ENCODE results near the gene NCF4. TPM values are rescaled to one million over a fixed set of nuclear protein-coding genes. Genes with fewer than 3 reads are reported as not detected.

NCF4 gene
- total RNA-seq, 4 donors from 2014 or later, result 4.4 to 175 (median 13.0) TPM

DNA sequence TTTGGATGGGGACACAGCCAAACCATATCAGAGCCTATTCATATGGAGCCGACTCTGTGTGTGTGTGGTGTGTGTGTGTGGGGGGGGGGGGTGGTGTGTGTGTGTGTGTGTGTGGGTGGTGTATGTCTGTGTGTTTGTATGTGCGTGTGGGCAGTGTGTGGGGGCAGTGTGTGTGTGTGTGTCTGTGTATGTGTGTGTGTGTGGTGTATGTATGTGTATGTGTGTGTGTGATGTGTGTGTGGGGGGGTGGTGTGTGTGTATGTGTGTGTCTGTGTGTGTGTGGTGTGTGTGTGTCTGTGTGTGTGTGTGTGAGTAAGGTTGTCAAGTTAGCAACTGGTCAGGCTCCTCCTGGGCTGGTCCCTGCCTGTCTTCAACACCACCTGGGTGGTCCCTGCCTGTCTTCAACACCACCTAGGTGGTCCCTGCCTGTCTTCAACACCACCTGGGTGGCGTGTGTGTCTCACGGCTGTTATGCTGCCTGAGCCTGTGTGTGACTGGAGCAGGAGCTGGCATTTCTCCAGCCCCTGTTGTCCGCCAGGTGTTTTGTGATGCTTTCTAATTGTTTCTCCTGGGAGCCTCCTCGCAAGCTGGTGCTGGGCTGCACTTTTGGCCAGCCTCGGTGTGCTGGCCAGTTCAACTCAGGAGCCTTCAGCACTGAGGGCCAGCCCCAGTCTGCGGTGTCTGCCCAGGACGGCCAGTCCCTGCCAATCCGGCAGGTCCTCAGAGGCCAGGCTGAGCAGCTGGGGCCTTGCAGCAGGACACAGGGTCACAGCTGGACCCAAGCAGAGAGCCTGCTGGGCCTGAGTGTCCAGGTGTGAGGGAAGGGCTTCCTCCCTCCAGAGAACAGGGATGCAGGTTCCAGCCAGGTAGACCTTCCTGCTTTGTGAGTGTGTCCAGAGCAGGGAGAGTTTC lies 22.4 kb upstream of the NCF4 start:
- peaks cover 0 to 3% (median 0%) of the 10 kb centered on the region in 4 donors for H3K9me3 ChIP-seq
- H3K4me3 ChIP-seq, result no peak overlapping the region
- H3K4me1 ChIP-seq, result no peaks in the 10 kb centered on the region
- TF ChIP-seq, protein P1, sequence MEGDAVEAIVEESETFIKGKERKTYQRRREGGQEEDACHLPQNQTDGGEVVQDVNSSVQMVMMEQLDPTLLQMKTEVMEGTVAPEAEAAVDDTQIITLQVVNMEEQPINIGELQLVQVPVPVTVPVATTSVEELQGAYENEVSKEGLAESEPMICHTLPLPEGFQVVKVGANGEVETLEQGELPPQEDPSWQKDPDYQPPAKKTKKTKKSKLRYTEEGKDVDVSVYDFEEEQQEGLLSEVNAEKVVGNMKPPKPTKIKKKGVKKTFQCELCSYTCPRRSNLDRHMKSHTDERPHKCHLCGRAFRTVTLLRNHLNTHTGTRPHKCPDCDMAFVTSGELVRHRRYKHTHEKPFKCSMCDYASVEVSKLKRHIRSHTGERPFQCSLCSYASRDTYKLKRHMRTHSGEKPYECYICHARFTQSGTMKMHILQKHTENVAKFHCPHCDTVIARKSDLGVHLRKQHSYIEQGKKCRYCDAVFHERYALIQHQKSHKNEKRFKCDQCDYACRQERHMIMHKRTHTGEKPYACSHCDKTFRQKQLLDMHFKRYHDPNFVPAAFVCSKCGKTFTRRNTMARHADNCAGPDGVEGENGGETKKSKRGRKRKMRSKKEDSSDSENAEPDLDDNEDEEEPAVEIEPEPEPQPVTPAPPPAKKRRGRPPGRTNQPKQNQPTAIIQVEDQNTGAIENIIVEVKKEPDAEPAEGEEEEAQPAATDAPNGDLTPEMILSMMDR (IDR thresholded peaks at IDR 0.05), result no peak
- TF ChIP-seq POLR2A (IDR thresholded peaks at IDR 0.05), result no peak
- no peak for DNase-seq
- H3K27ac ChIP-seq, result no peak overlapping the region
- no peaks in the 10 kb centered on the region for H3K27me3 ChIP-seq
- H3K36me3 ChIP-seq, result no peaks in the 10 kb centered on the region

DNA sequence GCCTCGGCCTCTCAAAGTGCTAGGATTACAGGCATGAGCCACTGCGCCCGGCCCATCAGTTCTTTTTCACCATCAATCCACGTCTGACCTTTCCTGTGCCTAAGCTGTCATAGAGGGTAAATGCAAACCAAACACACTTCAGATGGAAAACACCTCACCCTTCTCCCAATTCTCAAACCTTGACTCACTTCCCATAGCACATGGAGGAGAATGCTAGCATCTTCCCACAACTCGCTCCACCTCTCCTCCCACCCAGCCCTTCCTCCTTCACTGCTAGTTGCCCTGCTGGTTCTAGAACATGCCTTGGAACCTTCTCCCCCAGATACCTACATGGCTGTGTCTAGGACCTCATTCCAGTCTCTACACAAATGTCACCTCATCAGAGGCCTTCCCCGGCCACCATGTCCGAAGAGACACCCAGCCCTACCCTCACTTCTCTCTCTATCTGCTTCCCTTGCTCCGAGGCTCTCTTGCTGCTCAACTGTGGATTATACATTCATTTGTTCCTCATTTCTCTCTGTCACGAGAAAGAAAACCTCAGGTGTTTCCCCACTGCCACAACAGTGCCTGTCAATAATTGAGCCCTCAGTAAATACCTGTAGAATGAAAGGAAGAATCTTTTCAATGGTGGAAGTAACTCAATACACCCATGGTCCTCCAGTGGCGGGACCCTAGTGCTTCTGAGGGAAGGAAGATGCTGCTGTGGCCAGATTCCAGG lies 21.3 kb upstream of the NCF4 start:
- TF ChIP-seq POLR2A (IDR thresholded peaks at IDR 0.05), result no peak
- TF ChIP-seq, protein P1 (IDR thresholded peaks at IDR 0.05), result no peak
- no peak for DNase-seq
- Histone ChIP-seq H3K9me3 (no peaks in the 10 kb centered on the region), H3K27ac (no peak overlapping the region), H3K27me3 (no peaks in the 10 kb centered on the region), H3K4me3 (no peak overlapping the region), H3K36me3 (no peaks in the 10 kb centered on the region), H3K4me1 (no peaks in the 10 kb centered on the region)

DNA sequence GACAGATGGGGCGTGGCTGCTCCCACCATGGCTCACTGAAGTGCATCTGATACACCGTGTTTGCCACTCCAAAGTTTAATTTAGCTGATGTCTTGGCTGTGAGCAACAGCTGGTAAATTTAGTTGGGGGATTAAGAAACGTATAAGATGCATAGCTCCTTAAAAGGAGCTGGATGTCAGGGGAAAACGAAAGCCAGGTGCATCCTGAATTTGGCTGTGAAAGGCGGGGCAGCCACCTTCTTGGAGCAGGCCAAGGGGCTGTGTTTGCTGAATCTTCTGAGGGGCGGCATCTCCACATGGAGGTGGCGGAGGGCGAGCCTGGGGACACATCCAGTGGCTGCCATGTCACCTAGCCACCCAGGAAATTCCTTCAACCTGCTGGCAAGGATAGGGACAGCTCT lies 20.7 kb upstream of the NCF4 start:
- TF ChIP-seq, protein P1 (IDR thresholded peaks at IDR 0.05), result no peak
- H3K4me1 ChIP-seq, result no peaks in the 10 kb centered on the region
- no peaks in the 10 kb centered on the region for H3K27me3 ChIP-seq
- no peaks in the 10 kb centered on the region for H3K9me3 ChIP-seq
- DNase-seq, result no peak
- H3K4me3 ChIP-seq, result no peak overlapping the region
- no peaks in the 10 kb centered on the region for H3K36me3 ChIP-seq
- no peak overlapping the region for H3K27ac ChIP-seq

DNA sequence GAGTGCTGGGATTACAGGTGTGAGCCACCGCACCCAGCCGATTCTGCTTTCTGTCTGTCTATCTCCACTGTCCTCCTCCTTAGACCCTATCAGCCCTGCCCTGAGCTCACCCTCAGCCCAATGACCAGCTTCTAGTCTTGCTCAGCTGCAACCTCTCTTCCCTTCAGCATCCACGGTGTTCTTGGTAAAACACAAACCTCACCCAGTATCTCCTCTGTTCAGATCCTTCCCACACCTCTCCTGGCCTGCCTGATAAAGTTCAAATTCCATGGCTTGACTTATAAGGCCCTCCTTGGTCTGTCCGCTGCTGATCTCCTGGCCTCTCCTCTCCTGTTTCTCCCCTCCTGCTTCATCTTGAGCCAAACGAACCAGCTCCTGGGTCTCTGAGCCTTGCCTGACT lies 14.5 kb upstream of the NCF4 start:
- Histone ChIP-seq H3K4me3 (no peak overlapping the region), H3K27me3 (no peaks in the 10 kb centered on the region), H3K36me3 (no peaks in the 10 kb centered on the region), H3K9me3 (no peaks in the 10 kb centered on the region), H3K4me1 (no peaks in the 10 kb centered on the region), H3K27ac (no peak overlapping the region)
- no peak for DNase-seq
- TF ChIP-seq, protein P1 (IDR thresholded peaks at IDR 0.05), result no peak
- TF ChIP-seq POLR2A (IDR thresholded peaks at IDR 0.05), result no peak

DNA sequence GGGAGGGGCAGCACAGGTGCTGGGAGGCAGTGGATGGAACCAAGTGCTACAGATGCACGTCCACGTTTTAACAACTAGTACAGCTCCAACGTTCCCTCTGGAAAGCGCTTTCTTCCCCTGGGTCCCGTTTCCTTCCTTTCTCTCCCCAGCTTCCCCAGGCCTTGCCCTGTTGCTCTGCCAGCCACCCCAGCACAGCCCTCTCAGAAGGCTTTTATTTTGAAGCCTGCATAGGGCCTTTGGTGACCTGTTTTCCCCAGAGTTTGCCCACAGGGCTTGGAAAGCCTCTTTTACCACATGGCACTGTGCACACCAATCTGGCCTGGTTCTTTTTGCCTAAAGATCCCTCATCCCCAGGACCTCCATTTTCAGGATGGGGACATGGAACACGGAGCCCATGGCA lies 13.9 kb upstream of the NCF4 start:
- Histone ChIP-seq H3K27ac (no peak overlapping the region), H3K27me3 (no peaks in the 10 kb centered on the region), H3K36me3 (no peaks in the 10 kb centered on the region), H3K4me1 (no peaks in the 10 kb centered on the region), H3K9me3 (no peaks in the 10 kb centered on the region), H3K4me3 (no peak overlapping the region)
- DNase-seq, result no peak
- TF ChIP-seq, protein P1 (IDR thresholded peaks at IDR 0.05), result no peak
- no peak for TF ChIP-seq POLR2A (IDR thresholded peaks at IDR 0.05)
